ENCODE data around the gene BLOC1S1.

Gene BLOC1S1

DNA sequence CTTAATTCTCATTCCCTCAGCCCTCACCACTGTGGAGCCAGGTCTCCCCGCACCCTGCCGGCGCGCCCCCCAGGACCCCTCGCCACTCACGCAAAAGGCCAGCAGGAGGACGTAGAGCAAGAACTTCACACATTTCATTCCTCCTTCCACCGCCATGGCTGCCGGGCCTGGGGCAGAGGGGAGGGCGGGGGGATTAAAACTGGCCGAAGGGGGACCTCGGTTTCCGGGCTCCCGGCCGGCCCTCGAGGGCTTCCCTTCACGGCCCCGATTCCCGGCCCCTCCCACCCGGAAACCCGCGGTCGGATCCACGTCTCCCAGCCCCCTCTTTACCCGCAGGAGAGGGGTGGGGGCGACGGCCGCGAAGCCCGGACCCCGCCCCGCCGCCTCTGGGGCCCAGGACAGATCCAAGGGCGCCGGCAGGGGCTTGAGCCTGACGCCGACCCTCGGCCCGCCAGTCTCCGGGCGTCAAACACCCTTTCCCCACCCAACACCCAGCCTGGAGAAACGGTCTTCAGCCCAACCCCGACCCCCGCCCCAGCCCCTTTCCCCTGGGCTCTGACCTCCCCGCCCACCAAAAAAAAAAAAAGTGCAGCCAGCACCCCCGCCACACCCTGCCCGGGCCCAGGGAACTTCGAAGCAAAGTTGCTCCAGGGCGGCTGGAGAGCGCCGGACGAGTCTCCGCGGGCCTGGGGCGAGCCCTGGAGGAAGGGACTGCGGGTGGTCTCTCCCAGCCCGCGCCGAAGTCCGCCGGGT lies 12.5 kb downstream of the BLOC1S1 start:
- H3K4me3 Mint-ChIP-seq, result peak overlapping the region; percentile 89 to 95
- no peaks in the 10 kb centered on the region for H3K27me3 Mint-ChIP-seq
- DNase-seq, result no peak
- H3K27ac Mint-ChIP-seq, result no peak overlapping the region
- ATAC-seq, result peak; percentile 10
- H3K9me3 Mint-ChIP-seq, result no peaks in the 10 kb centered on the region
- H3K4me1 Mint-ChIP-seq, result peaks cover 65% of the 10 kb centered on the region

DNA sequence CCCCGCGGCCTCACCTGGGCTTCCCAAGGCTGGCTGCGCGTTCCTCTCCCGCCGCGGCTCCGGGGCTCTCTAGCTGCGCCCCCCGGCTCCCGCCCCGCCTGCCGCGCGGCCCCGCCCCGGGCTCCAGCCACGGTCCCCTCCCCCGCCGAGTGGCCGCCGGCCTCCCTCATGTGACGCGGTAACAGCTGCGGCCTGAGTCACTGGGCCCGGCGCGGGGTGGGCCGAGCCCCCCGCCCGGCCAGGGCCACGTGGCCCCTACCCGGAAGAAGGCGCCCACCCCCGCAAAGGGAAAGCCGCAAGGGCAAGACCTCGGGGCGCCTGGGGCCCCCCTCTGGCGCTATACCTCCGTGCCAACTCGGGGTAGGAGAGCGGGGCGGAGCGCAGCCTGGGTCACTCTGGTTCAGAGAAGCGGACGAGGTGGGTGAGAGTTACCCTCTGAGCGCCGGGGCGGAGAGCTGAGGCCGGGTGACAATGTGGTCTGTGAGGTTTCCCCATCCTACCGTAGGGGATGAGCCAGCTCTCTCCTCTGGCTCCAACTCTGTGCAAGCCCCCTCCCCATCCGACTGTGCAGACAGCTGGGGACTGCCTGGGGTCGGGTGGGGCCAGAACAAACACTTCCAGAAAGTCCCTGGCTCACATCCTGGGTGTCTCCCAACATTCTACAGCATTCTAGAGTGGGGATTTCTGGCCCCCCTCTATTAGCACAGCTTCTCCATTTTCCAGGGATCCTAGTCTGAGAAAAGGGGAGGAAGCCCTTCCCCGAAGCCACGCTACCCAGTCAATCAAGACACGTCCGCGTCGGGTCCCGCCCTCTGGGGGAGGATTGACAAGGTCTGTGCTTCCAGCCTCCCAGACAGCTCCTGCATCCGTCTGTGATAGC lies 13.3 kb downstream of the BLOC1S1 start, which contains the start of gene CD63:
Gene CD63, minus strand, starts transcription at position 71 of the 880 bp plus-strand sequence. CDS start 668 bp downstream, outside the sequence.
- H3K9me3 Mint-ChIP-seq, result no peaks in the 10 kb centered on the region
- H3K4me3 Mint-ChIP-seq, result peak within 1 kb of the TSS; percentile 89 to 95
- H3K27me3 Mint-ChIP-seq, result no peaks in the 10 kb centered on the region
- H3K27ac Mint-ChIP-seq, result peak within 1 kb of the TSS; percentile 83 to 93
- H3K4me1 Mint-ChIP-seq, result peaks cover 65% of the 10 kb centered on the region
- peak; percentile 83 for ATAC-seq
- peak; percentile 76 to 87 for DNase-seq

DNA sequence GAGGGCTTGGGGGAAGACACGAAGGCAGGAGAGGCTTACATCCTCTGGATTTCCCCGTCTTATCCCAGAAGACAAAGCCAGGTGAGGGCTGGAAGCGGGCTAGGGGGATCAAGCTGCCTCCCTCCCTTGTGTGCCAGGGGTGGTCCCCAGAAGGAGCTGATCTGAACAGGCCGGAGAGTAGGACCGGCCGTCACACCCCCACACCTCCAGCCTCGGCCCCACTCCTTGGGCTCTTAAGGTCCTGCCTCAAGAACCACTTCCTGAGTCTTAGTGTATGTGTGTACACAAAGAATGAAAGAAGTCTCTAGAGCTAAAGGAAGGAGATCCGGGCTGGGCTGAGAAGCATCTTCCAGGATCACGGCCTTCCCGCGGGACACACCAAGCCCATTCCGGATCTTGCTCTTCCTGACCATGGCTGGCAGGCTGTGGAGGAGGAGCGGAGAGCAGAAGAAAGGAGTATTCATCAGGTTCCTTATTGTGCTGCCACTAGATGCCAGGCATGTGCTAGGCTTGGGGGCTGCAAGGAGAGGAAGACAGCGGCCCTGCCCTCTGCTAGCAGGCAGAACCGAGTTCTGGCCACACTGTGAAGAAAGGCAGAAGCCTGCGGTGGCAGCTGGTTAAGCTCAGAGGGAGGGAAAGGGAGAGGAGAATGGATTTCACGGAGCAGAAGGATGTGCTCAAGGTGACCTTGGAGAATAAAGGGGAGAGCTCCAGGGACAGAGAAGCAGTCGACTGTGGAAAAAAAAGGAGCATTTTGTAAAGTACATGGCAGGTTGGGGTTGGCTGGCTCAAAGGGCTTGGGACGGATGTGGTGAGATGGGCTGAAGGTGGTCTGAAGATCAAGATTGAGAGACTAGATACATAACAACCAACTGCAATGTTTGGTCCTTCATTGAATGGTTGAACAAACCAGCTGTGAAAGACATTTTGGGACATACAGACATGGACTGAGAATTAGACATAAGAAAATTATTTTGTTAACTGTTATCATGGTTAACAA lies 14.3 kb downstream of the BLOC1S1 start:
- peak overlapping the region; percentile 75 to 93 for H3K27ac Mint-ChIP-seq
- ATAC-seq (peak; percentile 71), DNase-seq (peak; percentile 43 to 66)
- H3K27me3 Mint-ChIP-seq, result no peaks in the 10 kb centered on the region
- H3K4me3 Mint-ChIP-seq, result peak overlapping the region; percentile 89 to 95
- peaks cover 56% of the 10 kb centered on the region for H3K4me1 Mint-ChIP-seq
- H3K9me3 Mint-ChIP-seq, result no peaks in the 10 kb centered on the region

DNA sequence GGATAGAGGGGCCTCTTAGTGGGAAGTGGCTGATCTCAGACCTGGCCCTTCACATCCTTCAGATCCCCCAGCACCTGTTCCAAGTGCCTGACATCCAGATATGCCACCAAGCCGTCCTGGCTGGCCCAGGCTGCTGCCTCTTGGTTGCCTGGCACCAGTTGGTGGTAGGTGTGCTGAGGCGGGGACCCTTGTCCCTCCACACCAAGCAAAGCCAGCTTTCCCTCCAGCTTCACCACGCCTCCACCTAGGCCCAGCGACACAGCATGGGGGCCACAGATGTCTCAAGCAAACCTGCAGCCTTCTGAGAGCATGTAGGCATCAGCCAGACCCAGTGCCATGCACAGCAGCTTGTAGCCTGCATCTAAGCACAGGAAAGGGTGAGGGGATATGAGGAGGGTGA lies 16.4 kb downstream of the BLOC1S1 start:
- Mint-ChIP-seq H3K4me3 (no peak overlapping the region), H3K9me3 (no peaks in the 10 kb centered on the region), H3K27ac (no peak overlapping the region), H3K27me3 (no peaks in the 10 kb centered on the region), H3K4me1 (peaks cover 46% of the 10 kb centered on the region)
- no peak for DNase-seq
- ATAC-seq, result no peak

DNA sequence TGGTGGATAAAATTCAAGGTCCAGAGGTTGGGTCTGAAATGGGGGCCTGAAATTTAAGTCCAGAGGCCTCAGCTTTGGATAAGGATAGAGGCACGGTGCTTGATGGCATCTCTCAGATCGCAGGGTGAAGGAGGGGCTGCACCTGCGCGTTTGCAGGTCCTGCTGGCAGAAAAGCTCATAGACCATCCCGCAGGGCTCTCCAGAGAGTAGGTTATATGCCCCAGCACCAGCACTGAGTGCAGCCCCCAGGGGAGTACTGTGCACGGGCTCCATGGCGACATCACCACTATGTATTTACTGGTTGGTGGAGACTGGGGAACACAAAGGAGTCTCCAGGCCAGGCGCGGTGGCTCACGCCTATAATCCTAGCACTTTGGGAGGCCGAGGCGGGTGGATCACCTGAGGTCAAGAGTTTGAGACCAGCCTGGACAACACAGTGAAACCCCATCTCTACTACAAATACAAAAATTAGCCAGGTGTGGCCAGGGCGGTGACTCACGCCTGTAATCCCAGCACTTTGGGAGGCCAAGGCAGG lies 17.2 kb downstream of the BLOC1S1 start:
- Mint-ChIP-seq H3K9me3 (no peaks in the 10 kb centered on the region), H3K4me1 (peaks cover 46% of the 10 kb centered on the region), H3K27me3 (no peaks in the 10 kb centered on the region), H3K27ac (peak overlapping the region in 1 of 2 donors; percentile 39), H3K4me3 (no peak overlapping the region)
- DNase-seq (no peak), ATAC-seq (no peak)

DNA sequence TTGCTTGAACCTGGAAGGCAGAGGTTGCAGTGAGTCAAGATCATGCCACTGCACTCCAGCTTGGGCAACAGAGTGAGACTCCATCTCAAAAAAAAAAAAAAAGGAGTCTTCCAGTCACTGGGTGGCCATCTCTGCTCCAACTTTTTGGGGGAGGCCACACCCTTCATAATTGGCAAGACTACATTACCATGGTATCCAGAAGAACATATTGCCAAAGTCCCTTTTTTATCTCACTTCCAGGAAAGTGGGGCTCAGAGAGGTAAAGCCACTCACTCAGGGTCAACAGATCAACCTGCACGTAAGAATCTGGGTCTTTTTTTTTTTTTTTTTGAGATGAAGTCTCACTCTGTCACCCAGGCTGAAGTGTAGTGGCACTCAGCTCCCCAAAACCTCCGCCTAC lies 18.0 kb downstream of the BLOC1S1 start:
- H3K9me3 Mint-ChIP-seq, result no peaks in the 10 kb centered on the region
- DNase-seq (no peak), ATAC-seq (no peak)
- peaks cover 50% of the 10 kb centered on the region for H3K4me1 Mint-ChIP-seq
- H3K27me3 Mint-ChIP-seq, result no peaks in the 10 kb centered on the region
- H3K4me3 Mint-ChIP-seq, result no peak overlapping the region
- no peak overlapping the region for H3K27ac Mint-ChIP-seq

DNA sequence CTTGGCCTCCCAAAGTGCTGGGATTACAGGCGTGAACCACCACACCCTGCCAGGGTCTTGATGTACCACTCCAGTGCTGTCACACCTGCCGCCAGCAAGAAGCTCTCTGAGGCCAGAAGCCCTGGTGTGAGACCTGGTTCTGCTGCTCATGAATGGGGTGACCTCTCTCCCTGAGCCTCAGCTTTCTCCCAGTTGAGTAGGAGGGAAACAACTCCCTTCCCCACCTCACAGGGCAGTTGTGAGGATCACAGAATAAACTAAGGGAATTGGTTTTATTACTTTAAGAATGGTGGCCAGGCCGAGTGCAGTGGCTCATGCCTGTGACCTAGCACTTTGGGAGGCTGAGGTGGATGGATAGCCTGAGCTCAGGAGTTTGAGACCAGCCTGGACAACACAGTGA lies 18.7 kb downstream of the BLOC1S1 start:
- Mint-ChIP-seq H3K4me3 (no peak overlapping the region), H3K27ac (no peak overlapping the region), H3K4me1 (peaks cover 48% of the 10 kb centered on the region), H3K9me3 (no peaks in the 10 kb centered on the region), H3K27me3 (no peaks in the 10 kb centered on the region)
- DNase-seq (no peak), ATAC-seq (no peak)

DNA sequence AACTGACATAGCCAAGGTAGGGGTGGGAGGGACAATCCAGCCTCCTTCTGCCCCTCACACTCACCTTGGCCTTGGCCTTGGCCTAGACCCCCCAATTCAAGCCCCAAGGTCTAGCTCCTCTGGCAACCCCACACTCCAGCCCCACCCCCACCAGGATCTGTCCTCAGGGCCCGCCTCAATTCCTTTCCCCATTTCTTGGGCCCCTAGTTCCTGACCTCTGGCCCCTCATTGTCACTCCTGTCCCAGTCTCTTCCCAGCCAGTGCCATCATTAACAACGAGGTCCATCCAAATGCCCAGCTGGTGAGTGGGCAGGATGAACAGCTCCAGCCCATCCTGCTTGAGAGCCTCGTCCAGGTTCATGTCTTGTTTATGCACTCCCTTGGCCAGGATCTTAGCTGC lies 20.2 kb downstream of the BLOC1S1 start:
- Mint-ChIP-seq H3K4me3 (no peak overlapping the region), H3K4me1 (peaks cover 37% of the 10 kb centered on the region), H3K9me3 (no peaks in the 10 kb centered on the region), H3K27ac (no peak overlapping the region), H3K27me3 (no peaks in the 10 kb centered on the region)
- ATAC-seq (no peak), DNase-seq (no peak)

DNA sequence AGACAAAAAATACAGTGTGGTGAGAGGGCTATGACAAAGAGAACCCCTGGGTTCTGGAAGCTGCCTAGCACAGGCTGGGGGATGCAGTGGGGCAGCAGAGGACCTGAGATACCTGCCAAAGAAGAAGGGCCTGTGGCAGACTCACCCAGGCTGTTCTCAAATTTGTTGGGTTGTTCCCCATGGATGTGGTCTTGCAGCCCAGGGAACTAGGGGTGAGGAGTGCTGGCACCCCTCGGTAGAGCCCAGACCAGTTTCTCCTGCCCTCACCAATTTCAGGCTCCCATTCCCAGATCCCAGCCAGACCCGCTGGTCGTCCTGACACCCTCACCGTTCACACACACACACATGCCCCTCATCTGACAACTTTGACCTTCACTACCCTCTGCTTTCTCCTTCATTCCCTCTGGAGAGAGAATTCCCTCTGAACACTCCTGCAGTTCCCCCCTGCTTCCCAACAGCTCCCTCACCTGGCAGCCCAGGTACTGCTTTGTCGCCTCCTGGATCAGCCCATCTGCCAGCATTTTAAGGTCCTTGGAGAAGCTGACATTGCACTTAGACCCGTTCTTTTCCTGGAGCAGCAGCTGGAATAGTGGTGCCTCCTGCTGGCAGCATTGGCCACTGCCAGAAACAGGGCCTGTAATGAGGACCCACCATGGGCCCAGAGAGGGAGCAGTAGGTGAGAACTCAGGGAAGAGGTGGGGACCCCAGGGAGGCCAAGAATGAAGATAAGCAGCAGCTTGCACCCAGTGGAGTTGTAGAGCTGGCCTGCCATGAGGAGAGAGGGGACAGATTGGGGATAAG lies 21.1 kb downstream of the BLOC1S1 start:
- Mint-ChIP-seq H3K27ac (peak overlapping the region in 1 of 2 donors; percentile 54), H3K4me1 (peaks cover 43% of the 10 kb centered on the region)

DNA sequence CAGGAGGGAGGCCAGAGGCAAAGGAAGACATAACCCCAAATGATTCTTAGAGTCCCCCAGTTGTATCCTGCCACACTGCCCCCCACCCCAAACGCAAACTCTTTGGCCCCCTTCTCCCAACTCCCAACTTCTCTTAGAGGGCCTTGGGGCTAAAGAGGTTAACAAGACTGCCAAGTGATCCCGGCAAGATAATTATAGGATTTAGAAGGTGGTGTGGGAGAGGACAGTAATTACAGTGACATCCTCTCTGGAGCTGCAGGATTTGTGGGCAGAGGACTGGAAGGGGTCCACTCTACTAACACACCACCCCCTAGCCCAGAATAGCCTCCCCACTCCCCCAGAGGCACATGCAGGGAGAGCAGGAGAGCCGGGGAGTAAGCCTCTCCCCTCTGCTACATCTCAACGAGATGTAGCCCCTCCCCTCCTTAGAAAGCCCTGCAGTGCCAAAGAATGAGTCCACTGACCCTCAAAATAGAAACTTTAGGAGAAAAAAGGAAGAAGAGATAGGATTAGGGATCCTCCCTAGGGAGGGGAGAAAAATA lies 21.8 kb downstream of the BLOC1S1 start:
- no peak for DNase-seq
- H3K4me3 Mint-ChIP-seq, result peak overlapping the region; percentile 81 to 85
- ATAC-seq, result peak; percentile 56
- no peaks in the 10 kb centered on the region for H3K27me3 Mint-ChIP-seq
- H3K9me3 Mint-ChIP-seq, result no peaks in the 10 kb centered on the region
- peaks cover 43% of the 10 kb centered on the region for H3K4me1 Mint-ChIP-seq
- H3K27ac Mint-ChIP-seq, result peak overlapping the region; percentile 55 to 56

More for the DNA sequence above, 21.1 kb downstream of the BLOC1S1 start:
- H3K9me3 Mint-ChIP-seq, result no peaks in the 10 kb centered on the region
- H3K4me3 Mint-ChIP-seq, result peak overlapping the region; percentile 81 to 85
- peak; percentile 58 for ATAC-seq
- H3K27me3 Mint-ChIP-seq, result no peaks in the 10 kb centered on the region
- peak; percentile 55 to 71 for DNase-seq

DNA sequence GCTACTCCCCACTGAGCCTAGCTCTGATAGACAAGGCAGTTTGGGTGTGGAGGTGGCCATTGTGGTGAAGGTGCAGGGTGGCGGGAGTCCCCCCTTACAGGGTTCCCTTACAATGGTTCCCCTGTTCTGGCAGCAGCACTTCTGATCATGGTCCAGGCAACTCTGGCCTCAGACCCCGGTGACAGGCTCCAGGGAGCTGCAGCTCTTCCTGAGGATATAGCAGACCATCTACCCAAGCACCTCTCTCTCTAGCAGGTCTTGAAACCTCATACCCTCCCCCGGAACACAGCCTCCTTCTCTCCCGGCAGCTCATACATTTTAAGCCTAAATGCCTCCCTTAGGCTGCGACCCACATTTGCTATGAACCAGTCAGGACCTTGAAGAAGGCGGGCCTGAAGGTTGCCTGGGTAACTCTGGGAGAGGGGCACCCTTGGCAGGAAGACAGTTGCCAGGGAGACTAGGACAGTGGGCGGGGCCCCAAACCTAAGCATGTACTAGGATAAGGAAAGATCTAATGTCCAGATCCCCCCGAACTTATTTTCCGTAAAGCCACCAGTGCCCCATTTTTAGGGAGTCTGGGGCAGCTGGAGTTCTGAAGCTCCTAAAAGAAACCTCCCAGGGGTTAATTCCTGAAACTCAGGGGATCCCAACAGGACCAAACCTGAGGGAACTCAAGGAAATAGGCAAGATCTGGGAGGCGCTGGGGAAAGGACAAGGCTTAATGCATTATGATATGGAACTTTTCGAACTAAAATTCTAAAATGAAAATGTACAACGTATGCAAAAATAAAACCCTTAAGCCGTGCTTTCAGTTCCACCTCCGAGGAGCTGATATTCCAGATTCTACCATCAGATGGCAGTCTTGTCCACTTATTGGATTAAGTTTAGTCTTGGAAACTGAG lies 22.5 kb downstream of the BLOC1S1 start:
- ATAC-seq, result peak; percentile 90
- no peaks in the 10 kb centered on the region for H3K27me3 Mint-ChIP-seq
- H3K4me3 Mint-ChIP-seq, result peak overlapping the region; percentile 81 to 85

DNA sequence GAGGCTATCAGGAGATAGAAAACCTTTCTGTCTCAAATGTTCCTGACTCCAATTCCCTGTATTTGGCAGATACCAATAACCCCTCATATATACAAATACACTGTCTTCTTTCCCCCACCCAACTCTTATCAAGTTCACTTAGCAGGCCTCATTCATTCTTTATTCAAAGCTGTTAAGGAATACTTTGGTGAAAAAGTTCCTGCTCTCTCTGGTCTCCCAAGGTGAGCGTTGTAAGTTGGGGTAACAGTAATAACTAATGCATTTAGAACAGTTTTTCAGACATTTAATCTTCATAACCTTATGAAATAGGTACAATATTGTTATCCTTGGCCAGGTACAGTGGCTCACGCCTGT lies 23.2 kb downstream of the BLOC1S1 start:
- peak overlapping the region in 1 of 2 donors; percentile 85 for H3K4me3 Mint-ChIP-seq
- H3K27me3 Mint-ChIP-seq, result no peaks in the 10 kb centered on the region
- DNase-seq, result no peak
- H3K27ac Mint-ChIP-seq, result no peak overlapping the region
- no peak for ATAC-seq
- H3K9me3 Mint-ChIP-seq, result no peaks in the 10 kb centered on the region
- H3K4me1 Mint-ChIP-seq, result peaks cover 46% of the 10 kb centered on the region

More for the DNA sequence above, 22.5 kb downstream of the BLOC1S1 start:
- Mint-ChIP-seq H3K4me1 (peaks cover 44% of the 10 kb centered on the region), H3K27ac (peak overlapping the region; percentile 23 to 56), H3K9me3 (no peaks in the 10 kb centered on the region)
- DNase-seq, result peak; percentile 79 to 84

All from stimulated activated naive CD8-positive, alpha-beta T cell treated with anti-CD3 and anti-CD28 coated beads, Interleukin-15, amount 100 ng/mL, for 72 hours (primary cell).